ENCODE measurements around the gene CFAP97D1. TPM values are rescaled to one million over a fixed set of nuclear protein-coding genes. Genes with fewer than 3 reads are reported as not detected.

Gene CFAP97D1
- total RNA-seq, 1 donor from 2014 or later, result 0.16 TPM

DNA sequence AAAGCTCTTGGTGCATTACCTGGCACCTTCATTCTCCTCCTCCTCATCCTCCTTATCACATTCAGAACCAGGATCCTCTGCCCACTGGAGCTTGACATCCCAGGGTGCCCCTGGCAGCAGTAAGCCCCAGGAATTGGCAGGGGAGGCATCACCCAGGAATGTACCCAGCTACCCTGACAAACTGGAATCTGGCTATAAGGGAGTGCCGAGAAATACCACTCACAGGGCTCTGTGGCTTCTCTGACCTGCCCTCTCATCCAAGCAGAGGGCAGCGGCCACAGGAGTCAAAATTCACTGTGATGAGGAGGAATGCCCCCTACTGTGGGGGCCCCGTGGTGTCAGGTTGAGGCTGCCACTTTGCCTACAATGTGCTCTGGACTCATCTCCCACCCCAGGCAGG is 33.2 kb downstream of the CFAP97D1 start:
- H3K27me3 Mint-ChIP-seq (ENCODE audit: low read depth, unreplicated experiment), result no peaks in the 10 kb centered on the region
- peaks cover 21% of the 10 kb centered on the region for H3K36me3 Mint-ChIP-seq (ENCODE audit: low read depth, unreplicated experiment)
- H3K9me3 ChIP-seq (ENCODE audit: insufficient read depth, low read depth, low read length), result no peaks in the 10 kb centered on the region
- H3K27ac Mint-ChIP-seq (ENCODE audit: unreplicated experiment), result no peak overlapping the region
- no peak overlapping the region for H3K4me2 ChIP-seq (ENCODE audit: low read length)
- no peaks in the 10 kb centered on the region for H3K9me3 Mint-ChIP-seq (ENCODE audit: unreplicated experiment)
- no peak for DNase-seq (ENCODE audit: low read depth)
- no peak overlapping the region for H3K4me3 ChIP-seq (ENCODE audit: insufficient read depth, low read depth, low read length)
- peaks cover 11% of the 10 kb centered on the region for H3K4me1 ChIP-seq (ENCODE audit: insufficient read depth, low read length)
- H3K36me3 ChIP-seq (ENCODE audit: insufficient read depth, low read length), result peaks cover 9% of the 10 kb centered on the region
- H3K27ac ChIP-seq (ENCODE audit: low read depth, low read length), result no peak overlapping the region
- peaks cover 6% of the 10 kb centered on the region for H3K4me1 Mint-ChIP-seq (ENCODE audit: low read depth, unreplicated experiment)
- no peak overlapping the region for H3K9ac ChIP-seq (ENCODE audit: low read length)
- H4K20me1 ChIP-seq (ENCODE audit: insufficient read depth, low read length), result no peaks in the 10 kb centered on the region
- H3K27me3 ChIP-seq (ENCODE audit: insufficient read depth, low read length), result no peaks in the 10 kb centered on the region
- H3K4me3 Mint-ChIP-seq (ENCODE audit: unreplicated experiment), result no peak overlapping the region
- H3K79me2 ChIP-seq (ENCODE audit: insufficient read depth, low read length), result no peaks in the 10 kb centered on the region
- H2AFZ ChIP-seq (ENCODE audit: low read depth, low read length), result no peak overlapping the region
- no peak for FAIRE-seq
- TF ChIP-seq, protein P1, sequence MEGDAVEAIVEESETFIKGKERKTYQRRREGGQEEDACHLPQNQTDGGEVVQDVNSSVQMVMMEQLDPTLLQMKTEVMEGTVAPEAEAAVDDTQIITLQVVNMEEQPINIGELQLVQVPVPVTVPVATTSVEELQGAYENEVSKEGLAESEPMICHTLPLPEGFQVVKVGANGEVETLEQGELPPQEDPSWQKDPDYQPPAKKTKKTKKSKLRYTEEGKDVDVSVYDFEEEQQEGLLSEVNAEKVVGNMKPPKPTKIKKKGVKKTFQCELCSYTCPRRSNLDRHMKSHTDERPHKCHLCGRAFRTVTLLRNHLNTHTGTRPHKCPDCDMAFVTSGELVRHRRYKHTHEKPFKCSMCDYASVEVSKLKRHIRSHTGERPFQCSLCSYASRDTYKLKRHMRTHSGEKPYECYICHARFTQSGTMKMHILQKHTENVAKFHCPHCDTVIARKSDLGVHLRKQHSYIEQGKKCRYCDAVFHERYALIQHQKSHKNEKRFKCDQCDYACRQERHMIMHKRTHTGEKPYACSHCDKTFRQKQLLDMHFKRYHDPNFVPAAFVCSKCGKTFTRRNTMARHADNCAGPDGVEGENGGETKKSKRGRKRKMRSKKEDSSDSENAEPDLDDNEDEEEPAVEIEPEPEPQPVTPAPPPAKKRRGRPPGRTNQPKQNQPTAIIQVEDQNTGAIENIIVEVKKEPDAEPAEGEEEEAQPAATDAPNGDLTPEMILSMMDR (IDR thresholded peaks at IDR 0.05; ENCODE audit: insufficient read depth, low read depth, low read length), result no peak
- no peak for TF ChIP-seq EZH2 (IDR thresholded peaks at IDR 0.05; ENCODE audit: insufficient read depth, low read length)

DNA sequence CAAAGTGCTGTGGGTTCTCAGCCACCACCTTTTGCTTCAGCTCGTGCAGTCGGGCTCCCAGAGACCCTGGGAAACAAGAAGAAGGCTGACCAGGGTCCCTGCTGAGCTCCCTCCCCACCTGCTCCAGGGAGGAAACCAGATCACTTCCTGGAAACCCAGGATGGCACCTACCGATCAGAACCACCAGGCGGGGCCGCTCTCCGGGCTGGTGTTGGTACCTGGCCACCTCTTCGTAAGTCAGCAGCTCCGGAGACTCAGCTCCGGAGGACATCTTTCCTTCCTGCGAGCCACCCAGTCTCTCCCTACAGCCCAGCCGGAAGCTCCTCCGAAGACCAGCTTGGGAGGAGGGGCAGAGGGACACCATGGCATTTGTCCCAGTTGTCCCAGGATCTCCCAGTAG is 33.8 kb downstream of the CFAP97D1 start:
- Histone ChIP-seq H3K27ac (ENCODE audit: low read depth, low read length) (no peak overlapping the region), H4K20me1 (ENCODE audit: insufficient read depth, low read length) (no peaks in the 10 kb centered on the region), H3K79me2 (ENCODE audit: insufficient read depth, low read length) (no peaks in the 10 kb centered on the region), H3K9ac (ENCODE audit: low read length) (no peak overlapping the region), H2AFZ (ENCODE audit: low read depth, low read length) (no peak overlapping the region), H3K9me3 (ENCODE audit: insufficient read depth, low read depth, low read length) (no peaks in the 10 kb centered on the region), H3K4me3 (ENCODE audit: insufficient read depth, low read depth, low read length) (no peak overlapping the region), H3K4me2 (ENCODE audit: low read length) (no peak overlapping the region), H3K27me3 (ENCODE audit: insufficient read depth, low read length) (no peaks in the 10 kb centered on the region), H3K36me3 (ENCODE audit: insufficient read depth, low read length) (peaks cover 8% of the 10 kb centered on the region), H3K4me1 (ENCODE audit: insufficient read depth, low read length) (peaks cover 11% of the 10 kb centered on the region)
- DNase-seq (ENCODE audit: low read depth) (no peak), FAIRE-seq (no peak)
- TF ChIP-seq EZH2 (IDR thresholded peaks at IDR 0.05; ENCODE audit: insufficient read depth, low read length), result no peak
- TF ChIP-seq, protein P1 (IDR thresholded peaks at IDR 0.05; ENCODE audit: insufficient read depth, low read depth, low read length), result no peak
- no peak overlapping the region for H3K4me3 Mint-ChIP-seq (ENCODE audit: unreplicated experiment)
- H3K27me3 Mint-ChIP-seq (ENCODE audit: low read depth, unreplicated experiment), result no peaks in the 10 kb centered on the region
- no peak overlapping the region for H3K27ac Mint-ChIP-seq (ENCODE audit: unreplicated experiment)
- H3K9me3 Mint-ChIP-seq (ENCODE audit: unreplicated experiment), result no peaks in the 10 kb centered on the region
- H3K36me3 Mint-ChIP-seq (ENCODE audit: low read depth, unreplicated experiment), result peaks cover 20% of the 10 kb centered on the region
- H3K4me1 Mint-ChIP-seq (ENCODE audit: low read depth, unreplicated experiment), result peaks cover 6% of the 10 kb centered on the region

DNA sequence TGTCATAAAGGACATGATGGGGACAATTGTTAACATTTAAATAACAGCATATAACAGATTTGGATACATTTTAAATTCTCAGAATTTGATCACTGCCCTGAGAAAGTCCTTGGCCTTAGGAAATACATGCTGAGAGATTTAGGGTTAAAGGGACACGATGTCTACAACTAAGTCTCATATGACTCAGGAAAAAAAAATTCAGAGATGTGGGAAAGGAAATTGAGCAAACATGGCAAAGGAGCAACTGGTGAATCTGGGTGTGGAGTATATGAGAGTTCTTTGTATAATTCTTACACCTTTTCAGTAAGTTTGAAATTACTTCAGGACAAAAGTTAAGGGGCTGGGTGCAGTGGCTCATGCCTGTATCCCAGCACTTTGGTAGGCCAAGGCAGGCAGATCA is 34.5 kb downstream of the CFAP97D1 start:
- Histone ChIP-seq H3K9me3 (ENCODE audit: insufficient read depth, low read depth, low read length) (no peaks in the 10 kb centered on the region), H4K20me1 (ENCODE audit: insufficient read depth, low read length) (no peaks in the 10 kb centered on the region), H3K4me3 (ENCODE audit: insufficient read depth, low read depth, low read length) (no peak overlapping the region), H3K36me3 (ENCODE audit: insufficient read depth, low read length) (peaks cover 6% of the 10 kb centered on the region), H3K27me3 (ENCODE audit: insufficient read depth, low read length) (no peaks in the 10 kb centered on the region), H3K9ac (ENCODE audit: low read length) (no peak overlapping the region), H3K4me1 (ENCODE audit: insufficient read depth, low read length) (peaks cover 11% of the 10 kb centered on the region), H3K27ac (ENCODE audit: low read depth, low read length) (peak overlapping the region; percentile 10), H3K79me2 (ENCODE audit: insufficient read depth, low read length) (no peaks in the 10 kb centered on the region), H3K4me2 (ENCODE audit: low read length) (peak overlapping the region; percentile 38), H2AFZ (ENCODE audit: low read depth, low read length) (no peak overlapping the region)
- peak; percentile 77 for FAIRE-seq
- Mint-ChIP-seq H3K9me3 (ENCODE audit: unreplicated experiment) (no peaks in the 10 kb centered on the region), H3K4me1 (ENCODE audit: low read depth, unreplicated experiment) (peaks cover 6% of the 10 kb centered on the region), H3K27me3 (ENCODE audit: low read depth, unreplicated experiment) (no peaks in the 10 kb centered on the region), H3K36me3 (ENCODE audit: low read depth, unreplicated experiment) (peaks cover 27% of the 10 kb centered on the region), H3K4me3 (ENCODE audit: unreplicated experiment) (no peak overlapping the region), H3K27ac (ENCODE audit: unreplicated experiment) (no peak overlapping the region)
- DNase-seq (ENCODE audit: low read depth), result peak; percentile 69
- TF ChIP-seq, protein P1 (IDR thresholded peaks at IDR 0.05; ENCODE audit: insufficient read depth, low read depth, low read length), result no peak

Measured in astrocyte (in vitro differentiated cells and primary cell).